ENCODE measurements around the gene RBFOX1. TPM values are rescaled to one million over a fixed set of nuclear protein-coding genes. Genes with fewer than 3 reads are reported as not detected.

The RBFOX1 gene
- total RNA-seq, 1 donor = not detected

DNA sequence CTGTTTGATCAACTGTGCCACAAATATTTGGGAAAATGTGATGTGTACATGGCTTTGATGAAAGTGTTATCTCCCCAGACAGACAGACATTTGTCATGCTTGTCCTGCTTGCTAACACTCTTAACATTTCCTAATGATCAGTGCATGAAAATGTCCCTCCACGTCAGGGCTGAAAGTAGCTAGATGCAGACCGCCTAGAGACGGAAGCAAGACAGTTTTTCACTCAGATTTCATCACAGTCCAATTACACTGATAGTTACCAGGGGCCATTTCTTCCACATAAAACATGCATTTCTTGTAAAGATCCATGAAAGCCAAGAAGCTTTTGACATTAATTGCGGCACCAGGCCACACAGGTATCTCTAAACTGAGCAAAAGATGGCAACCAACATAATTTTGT is 347.7 kb downstream of the RBFOX1 start:
- Histone ChIP-seq H3K4me2 (ENCODE audit: insufficient read depth, low read length) (no peak overlapping the region), H3K4me3 (ENCODE audit: insufficient read depth, low read length) (no peak overlapping the region), H2AFZ (ENCODE audit: low read length) (no peak overlapping the region), H3K27ac (ENCODE audit: low read depth, low read length) (no peak overlapping the region), H4K20me1 (ENCODE audit: insufficient read depth, low read length) (no peaks in the 10 kb centered on the region), H3K27me3 (ENCODE audit: insufficient read depth, low read length) (no peaks in the 10 kb centered on the region), H3K79me2 (ENCODE audit: insufficient read depth, low read length) (no peaks in the 10 kb centered on the region), H3K36me3 (ENCODE audit: insufficient read depth, low read length) (no peaks in the 10 kb centered on the region), H3K9me3 (ENCODE audit: low read depth, low read length) (peaks cover 5% of the 10 kb centered on the region), H3K4me1 (ENCODE audit: insufficient read depth, low read length) (no peaks in the 10 kb centered on the region)
- DNase-seq (ENCODE audit: insufficient read length, low spot score, missing footprints) = no peak
- TF ChIP-seq, protein P1, sequence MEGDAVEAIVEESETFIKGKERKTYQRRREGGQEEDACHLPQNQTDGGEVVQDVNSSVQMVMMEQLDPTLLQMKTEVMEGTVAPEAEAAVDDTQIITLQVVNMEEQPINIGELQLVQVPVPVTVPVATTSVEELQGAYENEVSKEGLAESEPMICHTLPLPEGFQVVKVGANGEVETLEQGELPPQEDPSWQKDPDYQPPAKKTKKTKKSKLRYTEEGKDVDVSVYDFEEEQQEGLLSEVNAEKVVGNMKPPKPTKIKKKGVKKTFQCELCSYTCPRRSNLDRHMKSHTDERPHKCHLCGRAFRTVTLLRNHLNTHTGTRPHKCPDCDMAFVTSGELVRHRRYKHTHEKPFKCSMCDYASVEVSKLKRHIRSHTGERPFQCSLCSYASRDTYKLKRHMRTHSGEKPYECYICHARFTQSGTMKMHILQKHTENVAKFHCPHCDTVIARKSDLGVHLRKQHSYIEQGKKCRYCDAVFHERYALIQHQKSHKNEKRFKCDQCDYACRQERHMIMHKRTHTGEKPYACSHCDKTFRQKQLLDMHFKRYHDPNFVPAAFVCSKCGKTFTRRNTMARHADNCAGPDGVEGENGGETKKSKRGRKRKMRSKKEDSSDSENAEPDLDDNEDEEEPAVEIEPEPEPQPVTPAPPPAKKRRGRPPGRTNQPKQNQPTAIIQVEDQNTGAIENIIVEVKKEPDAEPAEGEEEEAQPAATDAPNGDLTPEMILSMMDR (IDR thresholded peaks at IDR 0.05; ENCODE audit: extremely low read depth, low read depth, low read length) = no peak

DNA sequence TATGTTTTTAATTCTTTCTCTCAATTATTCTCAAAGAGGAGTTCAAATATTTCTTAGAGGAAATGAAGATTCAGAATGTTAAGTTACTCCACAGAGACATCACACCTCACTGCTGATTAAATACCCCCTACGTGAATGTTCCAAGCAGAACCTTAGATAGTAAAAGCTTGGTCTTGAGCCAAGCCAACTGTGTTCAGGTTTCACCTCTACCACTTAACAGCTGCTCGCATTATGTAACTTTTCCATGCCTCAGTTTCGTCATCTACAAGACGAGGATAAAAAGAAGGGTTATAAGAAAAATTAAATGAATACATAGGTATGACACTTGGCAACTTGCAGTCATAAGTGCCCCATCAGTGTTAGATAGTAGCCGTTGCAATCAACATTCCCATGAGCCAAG is 356.2 kb downstream of the RBFOX1 start:
- Histone ChIP-seq H3K4me1 (ENCODE audit: insufficient read depth, low read length) (no peaks in the 10 kb centered on the region), H3K4me2 (ENCODE audit: insufficient read depth, low read length) (no peak overlapping the region), H2AFZ (ENCODE audit: low read length) (no peak overlapping the region), H3K9me3 (ENCODE audit: low read depth, low read length) (no peaks in the 10 kb centered on the region), H3K27ac (ENCODE audit: low read depth, low read length) (no peak overlapping the region), H4K20me1 (ENCODE audit: insufficient read depth, low read length) (no peaks in the 10 kb centered on the region), H3K27me3 (ENCODE audit: insufficient read depth, low read length) (no peaks in the 10 kb centered on the region), H3K79me2 (ENCODE audit: insufficient read depth, low read length) (no peaks in the 10 kb centered on the region), H3K4me3 (ENCODE audit: insufficient read depth, low read length) (no peak overlapping the region), H3K36me3 (ENCODE audit: insufficient read depth, low read length) (no peaks in the 10 kb centered on the region)
- no peak for DNase-seq (ENCODE audit: insufficient read length, low spot score, missing footprints)
- TF ChIP-seq, protein P1 (IDR thresholded peaks at IDR 0.05; ENCODE audit: extremely low read depth, low read depth, low read length) = no peak

DNA sequence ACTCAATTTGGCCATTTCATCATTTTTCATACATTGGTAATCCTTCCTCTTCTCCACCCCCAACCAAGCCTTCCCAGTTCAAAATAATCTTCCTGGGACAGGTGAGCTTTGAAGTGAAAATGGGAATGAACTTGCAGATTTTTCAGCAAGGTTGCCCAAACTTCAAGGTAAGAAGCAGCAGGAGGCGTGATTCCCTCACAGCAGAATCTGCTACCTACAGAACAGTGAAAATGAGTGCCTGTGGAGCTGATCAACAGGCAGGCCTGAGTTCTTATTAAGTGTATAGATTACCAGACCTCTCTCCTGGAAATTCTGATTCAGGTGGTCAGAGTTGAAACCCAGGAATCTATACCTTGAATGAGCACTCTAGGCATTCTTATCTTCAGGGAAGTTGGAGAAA is 356.6 kb downstream of the RBFOX1 start:
- no peaks in the 10 kb centered on the region for H4K20me1 ChIP-seq (ENCODE audit: insufficient read depth, low read length)
- no peaks in the 10 kb centered on the region for H3K79me2 ChIP-seq (ENCODE audit: insufficient read depth, low read length)
- H3K4me1 ChIP-seq (ENCODE audit: insufficient read depth, low read length) = no peaks in the 10 kb centered on the region
- no peak overlapping the region for H3K4me2 ChIP-seq (ENCODE audit: insufficient read depth, low read length)
- H3K27ac ChIP-seq (ENCODE audit: low read depth, low read length) = no peak overlapping the region
- no peaks in the 10 kb centered on the region for H3K27me3 ChIP-seq (ENCODE audit: insufficient read depth, low read length)
- TF ChIP-seq, protein P1 (IDR thresholded peaks at IDR 0.05; ENCODE audit: extremely low read depth, low read depth, low read length) = no peak
- no peak overlapping the region for H3K4me3 ChIP-seq (ENCODE audit: insufficient read depth, low read length)
- no peaks in the 10 kb centered on the region for H3K9me3 ChIP-seq (ENCODE audit: low read depth, low read length)
- H3K36me3 ChIP-seq (ENCODE audit: insufficient read depth, low read length) = no peaks in the 10 kb centered on the region
- H2AFZ ChIP-seq (ENCODE audit: low read length) = no peak overlapping the region
- DNase-seq (ENCODE audit: insufficient read length, low spot score, missing footprints) = no peak

DNA sequence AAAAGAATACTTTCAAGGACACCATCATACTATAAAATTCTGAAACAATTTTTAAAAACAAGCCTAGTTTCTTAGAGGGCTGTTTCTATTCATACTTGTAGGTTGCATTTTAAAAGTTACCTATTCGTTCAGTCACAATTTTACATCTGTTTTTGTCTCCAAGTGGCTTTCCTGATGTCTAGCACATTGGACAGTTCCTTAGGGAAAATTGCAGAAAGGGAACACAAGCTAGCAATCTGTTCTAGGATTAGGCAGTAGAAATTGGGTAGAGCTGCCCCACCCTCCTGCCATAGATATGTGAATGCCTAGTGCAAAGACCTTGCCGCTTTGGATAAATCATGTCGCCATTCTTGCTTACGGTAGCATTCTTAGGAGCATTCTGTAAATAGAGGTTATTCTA is 358.9 kb downstream of the RBFOX1 start:
- Histone ChIP-seq H3K4me3 (ENCODE audit: insufficient read depth, low read length) (no peak overlapping the region), H3K4me2 (ENCODE audit: insufficient read depth, low read length) (no peak overlapping the region), H3K27me3 (ENCODE audit: insufficient read depth, low read length) (no peaks in the 10 kb centered on the region)

More for the DNA sequence above, 358.9 kb downstream of the RBFOX1 start:
- TF ChIP-seq, protein P1 (IDR thresholded peaks at IDR 0.05; ENCODE audit: extremely low read depth, low read depth, low read length) = no peak
- no peaks in the 10 kb centered on the region for H4K20me1 ChIP-seq (ENCODE audit: insufficient read depth, low read length)
- no peaks in the 10 kb centered on the region for H3K4me1 ChIP-seq (ENCODE audit: insufficient read depth, low read length)
- no peaks in the 10 kb centered on the region for H3K9me3 ChIP-seq (ENCODE audit: low read depth, low read length)
- no peak for DNase-seq (ENCODE audit: insufficient read length, low spot score, missing footprints)
- no peaks in the 10 kb centered on the region for H3K79me2 ChIP-seq (ENCODE audit: insufficient read depth, low read length)
- H3K27ac ChIP-seq (ENCODE audit: low read depth, low read length) = no peak overlapping the region
- H2AFZ ChIP-seq (ENCODE audit: low read length) = no peak overlapping the region
- H3K36me3 ChIP-seq (ENCODE audit: insufficient read depth, low read length) = no peaks in the 10 kb centered on the region
